ENCODE results near the gene NSFL1C.
A peak's percentile ranks its signal among the peaks of the same experiment; 100 is the strongest.

NSFL1C gene

DNA sequence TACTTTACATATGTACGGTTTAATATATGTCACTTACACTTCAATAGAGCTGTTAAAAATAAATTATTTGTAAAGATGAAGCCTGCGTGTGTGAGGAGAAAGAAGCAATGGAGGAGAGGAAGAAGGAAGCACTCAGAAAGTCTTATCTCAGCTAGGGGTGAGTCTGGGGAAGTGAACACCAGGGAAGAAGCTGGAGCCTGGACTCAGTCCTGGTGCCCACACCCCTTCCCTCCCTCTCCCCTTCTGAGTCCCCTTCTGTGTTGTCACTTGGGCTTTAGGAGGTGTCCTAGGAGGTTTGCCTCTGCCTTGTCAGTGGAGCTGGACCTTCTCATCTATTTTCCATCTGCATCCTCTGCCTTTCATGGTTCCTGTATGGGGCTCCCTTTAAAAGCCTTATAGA, 22.7 kb upstream of the NSFL1C start:
- no peak for DNase-seq
- WGBS (ENCODE audit: insufficient coverage), result no CpG with 5 or more reads among the region's 2 CpGs
- H3K4me1 ChIP-seq (ENCODE audit: control extremely low read depth in 1 of 4, control insufficient read depth in 4 of 4, insufficient read depth in 4 of 4, low read length in 3 of 4), result peaks cover 23 to 54% (median 41%) of the 10 kb centered on the region in 4 experiments
- ChIA-PET CTCF (interaction anchor here (0.9 to 7.9 kb wide), 5 partner anchors 9 to 21 kb away, joined by 4 to 99 read pairs (median 6); no protein-coding TSS in a partner anchor), POLR2A (no interaction called here)
- H3K9me3 ChIP-seq (ENCODE audit: control extremely low read depth in 1 of 5, control insufficient read depth in 4 of 5, insufficient read depth in 2 of 5, low read depth in 1 of 5, low read length in 4 of 5), result no peaks in the 10 kb centered on the region
- H3K27me3 ChIP-seq (replicated peaks in 2 of 5; ENCODE audit: control insufficient read depth in 4 of 5, insufficient read depth in 5 of 5, low read length in 4 of 5), result no peaks in the 10 kb centered on the region
- no peaks in the 10 kb centered on the region for H3K36me3 ChIP-seq (ENCODE audit: control insufficient read depth in 4 of 4, insufficient read depth in 4 of 4, low read length in 3 of 4)
- no peak overlapping the region for H3K27ac ChIP-seq (ENCODE audit: insufficient read depth in 1 of 2, low read depth in 1 of 2, low read length in 2 of 2, poor library complexity in 1 of 2, severe bottlenecking in 2 of 2)
- peak overlapping the region in 3 of 7 experiments; percentile 12 to 48 (median 22) for H3K4me3 ChIP-seq (ENCODE audit: control insufficient read depth in 1 of 7, extremely low read depth in 1 of 7, insufficient read depth in 4 of 7, low read depth in 2 of 7, low read length in 6 of 7)

DNA sequence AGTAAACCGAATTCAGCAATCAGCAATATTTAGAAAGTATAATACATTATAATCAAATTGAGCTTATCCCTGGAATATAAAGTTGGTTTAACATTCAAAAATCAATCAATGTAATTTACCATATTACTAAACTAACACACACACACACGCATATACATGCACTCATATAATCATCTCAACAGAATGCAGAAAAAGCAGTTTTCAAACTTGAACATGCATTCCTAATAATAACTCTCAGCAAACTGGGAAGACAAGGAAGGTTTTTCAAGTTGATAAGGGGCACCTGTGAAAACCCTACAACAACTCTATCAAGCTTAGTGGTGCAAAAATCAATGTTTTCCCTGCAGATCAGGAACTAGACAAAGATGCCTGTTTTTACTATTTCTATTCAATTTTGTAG, 19.9 kb upstream of the NSFL1C start:
- Histone ChIP-seq H3K36me3 (ENCODE audit: control insufficient read depth in 4 of 4, insufficient read depth in 4 of 4, low read length in 3 of 4) (no peaks in the 10 kb centered on the region), H3K27ac (ENCODE audit: insufficient read depth in 1 of 2, low read depth in 1 of 2, low read length in 2 of 2, poor library complexity in 1 of 2, severe bottlenecking in 2 of 2) (no peak overlapping the region), H3K27me3 (replicated peaks in 2 of 5; ENCODE audit: control insufficient read depth in 4 of 5, insufficient read depth in 5 of 5, low read length in 4 of 5) (no peaks in the 10 kb centered on the region), H3K4me3 (ENCODE audit: control insufficient read depth in 1 of 7, extremely low read depth in 1 of 7, insufficient read depth in 4 of 7, low read depth in 2 of 7, low read length in 6 of 7) (no peak overlapping the region), H3K4me1 (ENCODE audit: control extremely low read depth in 1 of 4, control insufficient read depth in 4 of 4, insufficient read depth in 4 of 4, low read length in 3 of 4) (peaks cover 8 to 32% (median 24%) of the 10 kb centered on the region in 4 experiments), H3K9me3 (ENCODE audit: control extremely low read depth in 1 of 5, control insufficient read depth in 4 of 5, insufficient read depth in 2 of 5, low read depth in 1 of 5, low read length in 4 of 5) (no peaks in the 10 kb centered on the region)
- no CpG with 5 or more reads among the region's 2 CpGs for WGBS (ENCODE audit: insufficient coverage)
- DNase-seq, result no peak
- POLR2A ChIA-PET, result no interaction called here
- CTCF ChIA-PET, result interaction anchor here (0.8 to 2.4 kb wide), 6 partner anchors 9 to 18 kb away, joined by 3 to 8 read pairs (median 4); no protein-coding TSS in a partner anchor

DNA sequence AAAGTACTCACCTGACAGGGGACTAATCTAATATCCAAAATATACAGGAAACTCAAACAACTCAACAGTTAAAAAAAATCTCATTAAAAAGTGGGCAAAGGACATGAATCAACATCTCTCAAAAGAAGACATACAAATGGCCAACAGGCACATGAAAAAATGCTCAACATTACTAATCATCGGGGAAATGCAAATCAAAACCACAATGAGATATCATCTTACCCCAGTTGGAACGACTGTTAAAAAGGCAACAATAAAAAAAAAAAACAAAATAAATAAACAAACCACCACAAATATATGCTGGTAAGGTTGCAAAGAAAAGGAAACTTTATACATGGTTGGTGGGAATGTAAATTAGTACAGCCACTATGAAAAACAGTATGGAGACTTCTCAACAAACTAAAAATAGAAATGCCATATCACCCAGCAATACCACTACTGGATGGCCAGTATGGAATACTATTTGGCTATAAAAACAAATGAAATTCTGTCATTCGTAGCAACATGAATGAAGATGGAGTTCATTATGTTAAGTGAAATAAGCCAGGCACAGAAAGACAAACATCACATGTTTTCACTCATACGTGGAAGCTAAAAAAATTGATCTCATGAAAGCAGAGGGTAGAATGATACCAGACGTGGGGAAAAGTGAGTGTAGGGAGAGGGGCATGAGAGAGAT, 17.9 kb upstream of the NSFL1C start:
- CTCF ChIA-PET, result interaction anchor here (1.5 to 2.4 kb wide), 4 partner anchors 9 to 19 kb away, joined by 3 to 8 read pairs (median 6); no protein-coding TSS in a partner anchor
- POLR2A ChIA-PET, result interaction anchor here (0.6 kb wide), 1 partner anchor 677 kb away, joined by 3 read pairs; no protein-coding TSS in a partner anchor
- H3K27ac ChIP-seq (ENCODE audit: insufficient read depth in 1 of 2, low read depth in 1 of 2, low read length in 2 of 2, poor library complexity in 1 of 2, severe bottlenecking in 2 of 2), result no peak overlapping the region
- H3K36me3 ChIP-seq (ENCODE audit: control insufficient read depth in 4 of 4, insufficient read depth in 4 of 4, low read length in 3 of 4), result no peaks in the 10 kb centered on the region
- no peaks in the 10 kb centered on the region for H3K27me3 ChIP-seq (replicated peaks in 2 of 5; ENCODE audit: control insufficient read depth in 4 of 5, insufficient read depth in 5 of 5, low read length in 4 of 5)
- 92% methylated on average over 2 of the region's 5 CpGs for WGBS (ENCODE audit: insufficient coverage)
- peaks cover 5 to 20% (median 11%) of the 10 kb centered on the region in 4 experiments for H3K4me1 ChIP-seq (ENCODE audit: control extremely low read depth in 1 of 4, control insufficient read depth in 4 of 4, insufficient read depth in 4 of 4, low read length in 3 of 4)
- peak in 1 of 3 donors; percentile 38 for DNase-seq
- H3K9me3 ChIP-seq (ENCODE audit: control extremely low read depth in 1 of 5, control insufficient read depth in 4 of 5, insufficient read depth in 2 of 5, low read depth in 1 of 5, low read length in 4 of 5), result no peaks in the 10 kb centered on the region
- no peak overlapping the region for H3K4me3 ChIP-seq (ENCODE audit: control insufficient read depth in 1 of 7, extremely low read depth in 1 of 7, insufficient read depth in 4 of 7, low read depth in 2 of 7, low read length in 6 of 7)

DNA sequence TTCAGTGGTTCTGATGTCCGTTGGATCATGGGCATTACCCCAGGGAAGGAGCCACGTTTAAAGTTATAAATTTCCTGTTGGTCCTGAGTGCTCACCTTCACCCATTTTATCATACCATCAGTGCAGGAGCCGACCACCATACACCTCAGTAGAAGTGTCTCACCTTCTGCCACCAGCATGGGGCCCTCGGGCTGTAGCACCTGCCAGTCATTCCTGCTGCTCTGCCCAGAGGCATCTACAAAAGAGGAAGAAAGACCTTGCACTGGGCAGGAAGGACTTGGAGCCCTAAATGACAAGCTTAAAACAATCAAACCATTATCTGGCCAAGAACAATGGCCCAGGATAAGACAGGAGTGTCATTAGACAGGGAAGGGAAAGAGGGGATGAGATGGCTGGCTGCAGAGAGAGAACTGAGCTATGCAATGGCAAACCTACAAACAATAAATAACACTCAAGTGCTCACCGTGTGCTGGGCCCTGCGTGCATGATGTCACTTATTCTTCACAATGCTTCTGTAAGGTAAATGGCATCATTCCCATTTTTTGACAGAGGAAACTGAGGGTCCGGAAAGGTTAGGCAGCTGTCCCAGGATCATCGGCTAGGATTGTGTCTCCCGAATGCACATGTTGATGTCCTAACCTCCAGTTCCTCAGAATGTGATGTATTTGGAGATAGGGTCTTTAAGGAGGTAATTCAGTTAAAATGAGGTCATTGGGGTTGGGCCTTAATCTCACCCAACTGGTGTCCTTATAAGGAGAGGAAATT, 13.4 kb upstream of the NSFL1C start:
- Histone ChIP-seq H3K27ac (ENCODE audit: insufficient read depth in 1 of 2, low read depth in 1 of 2, low read length in 2 of 2, poor library complexity in 1 of 2, severe bottlenecking in 2 of 2) (no peak overlapping the region), H3K4me3 (ENCODE audit: control insufficient read depth in 1 of 7, extremely low read depth in 1 of 7, insufficient read depth in 4 of 7, low read depth in 2 of 7, low read length in 6 of 7) (no peak overlapping the region), H3K9me3 (ENCODE audit: control extremely low read depth in 1 of 5, control insufficient read depth in 4 of 5, insufficient read depth in 2 of 5, low read depth in 1 of 5, low read length in 4 of 5) (no peaks in the 10 kb centered on the region), H3K36me3 (ENCODE audit: control insufficient read depth in 4 of 4, insufficient read depth in 4 of 4, low read length in 3 of 4) (no peaks in the 10 kb centered on the region), H3K4me1 (ENCODE audit: control extremely low read depth in 1 of 4, control insufficient read depth in 4 of 4, insufficient read depth in 4 of 4, low read length in 3 of 4) (peaks cover 3 to 16% (median 6%) of the 10 kb centered on the region in 4 experiments), H3K27me3 (replicated peaks in 2 of 5; ENCODE audit: control insufficient read depth in 4 of 5, insufficient read depth in 5 of 5, low read length in 4 of 5) (no peaks in the 10 kb centered on the region)
- peak in 1 of 3 donors; percentile 35 for DNase-seq
- WGBS (ENCODE audit: insufficient coverage), result 81% methylated on average over 7 of the region's 9 CpGs
- CTCF ChIA-PET, result interaction anchor here (1.2 to 5.3 kb wide), 2 partner anchors 9 to 24 kb away, joined by 4 to 22 read pairs; no protein-coding TSS in a partner anchor
- POLR2A ChIA-PET, result no interaction called here

DNA sequence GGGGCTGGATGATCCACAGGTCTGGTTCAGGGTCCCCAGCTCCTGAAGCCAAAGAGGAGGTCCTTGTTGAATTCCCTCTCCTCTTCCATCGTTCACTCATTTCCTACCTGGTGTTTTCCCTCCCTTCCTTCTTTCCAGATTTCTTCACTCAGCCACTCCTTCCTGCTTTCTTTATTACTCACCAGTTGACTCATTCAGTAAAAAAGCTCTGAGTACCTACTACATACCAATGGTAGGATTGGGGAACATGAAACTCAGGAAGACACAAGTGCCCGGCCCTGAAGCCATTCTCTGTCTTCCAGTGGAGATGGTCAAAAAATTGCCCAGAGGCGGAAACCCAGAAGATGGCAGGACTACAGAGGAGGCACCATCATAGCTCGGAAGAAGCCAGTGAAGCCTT, 11.9 kb upstream of the NSFL1C start:
- no peak overlapping the region for H3K27ac ChIP-seq (ENCODE audit: insufficient read depth in 1 of 2, low read depth in 1 of 2, low read length in 2 of 2, poor library complexity in 1 of 2, severe bottlenecking in 2 of 2)
- ChIA-PET POLR2A (no interaction called here), CTCF (interaction anchor here (1.6 to 5.3 kb wide), 2 partner anchors 8 to 25 kb away, joined by 3 to 22 read pairs; no protein-coding TSS in a partner anchor)
- H3K27me3 ChIP-seq (replicated peaks in 2 of 5; ENCODE audit: control insufficient read depth in 4 of 5, insufficient read depth in 5 of 5, low read length in 4 of 5), result no peaks in the 10 kb centered on the region
- no peak for DNase-seq
- no peaks in the 10 kb centered on the region for H3K36me3 ChIP-seq (ENCODE audit: control insufficient read depth in 4 of 4, insufficient read depth in 4 of 4, low read length in 3 of 4)
- no peak overlapping the region for H3K4me3 ChIP-seq (ENCODE audit: control insufficient read depth in 1 of 7, extremely low read depth in 1 of 7, insufficient read depth in 4 of 7, low read depth in 2 of 7, low read length in 6 of 7)
- 98% methylated on average over 4 of the region's 4 CpGs for WGBS (ENCODE audit: insufficient coverage)
- no peaks in the 10 kb centered on the region for H3K9me3 ChIP-seq (ENCODE audit: control extremely low read depth in 1 of 5, control insufficient read depth in 4 of 5, insufficient read depth in 2 of 5, low read depth in 1 of 5, low read length in 4 of 5)
- H3K4me1 ChIP-seq (ENCODE audit: control extremely low read depth in 1 of 4, control insufficient read depth in 4 of 4, insufficient read depth in 4 of 4, low read length in 3 of 4), result peaks cover 0 to 12% (median 6%) of the 10 kb centered on the region in 4 experiments

DNA sequence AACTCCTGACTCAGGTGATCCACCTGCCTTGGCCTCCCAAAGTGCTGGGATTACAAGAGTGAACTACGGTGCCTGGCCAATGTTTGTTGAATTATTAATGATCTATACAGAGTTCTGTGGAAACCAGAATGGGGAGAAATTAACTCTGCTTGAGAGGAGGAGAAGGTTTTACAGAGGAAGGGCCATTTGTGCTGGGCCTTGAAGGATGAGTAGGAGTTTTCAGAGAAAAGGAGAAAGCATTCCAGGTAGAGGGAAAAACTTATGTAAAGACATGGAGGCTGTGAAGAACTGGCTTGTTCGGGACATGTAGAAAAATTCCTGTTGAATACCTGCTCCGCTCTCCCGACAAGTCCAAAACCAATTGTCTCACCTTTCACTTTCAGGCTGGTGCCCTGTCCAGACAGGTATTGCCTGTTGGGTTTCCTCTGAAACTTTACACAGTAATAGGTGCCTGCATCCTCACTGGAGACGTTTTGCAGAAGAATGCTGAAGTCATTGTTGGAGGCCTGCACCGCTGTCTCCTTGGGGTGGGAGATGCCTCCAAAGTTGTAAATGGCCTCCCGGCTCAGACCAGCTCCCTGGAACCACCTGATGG, 11.3 kb upstream of the NSFL1C start:
- no peaks in the 10 kb centered on the region for H3K27me3 ChIP-seq (replicated peaks in 2 of 5; ENCODE audit: control insufficient read depth in 4 of 5, insufficient read depth in 5 of 5, low read length in 4 of 5)
- POLR2A ChIA-PET, result interaction anchor here (0.6 kb wide), 1 partner anchor 1208 kb away, joined by 3 read pairs; no protein-coding TSS in a partner anchor
- DNase-seq, result no peak
- no peaks in the 10 kb centered on the region for H3K9me3 ChIP-seq (ENCODE audit: control extremely low read depth in 1 of 5, control insufficient read depth in 4 of 5, insufficient read depth in 2 of 5, low read depth in 1 of 5, low read length in 4 of 5)
- peaks cover 0 to 18% (median 10%) of the 10 kb centered on the region in 4 experiments for H3K4me1 ChIP-seq (ENCODE audit: control extremely low read depth in 1 of 4, control insufficient read depth in 4 of 4, insufficient read depth in 4 of 4, low read length in 3 of 4)
- H3K4me3 ChIP-seq (ENCODE audit: control insufficient read depth in 1 of 7, extremely low read depth in 1 of 7, insufficient read depth in 4 of 7, low read depth in 2 of 7, low read length in 6 of 7), result no peak overlapping the region
- CTCF ChIA-PET, result interaction anchor here (1.4 to 5.3 kb wide), 5 partner anchors 8 to 26 kb away, joined by 3 to 22 read pairs (median 10); partner anchors contain the start of gene NSFL1C
- no peaks in the 10 kb centered on the region for H3K36me3 ChIP-seq (ENCODE audit: control insufficient read depth in 4 of 4, insufficient read depth in 4 of 4, low read length in 3 of 4)
- 100% methylated on average over 7 of the region's 7 CpGs for WGBS (ENCODE audit: insufficient coverage)
- no peak overlapping the region for H3K27ac ChIP-seq (ENCODE audit: insufficient read depth in 1 of 2, low read depth in 1 of 2, low read length in 2 of 2, poor library complexity in 1 of 2, severe bottlenecking in 2 of 2)
